GM12892 (cell line): Measurements from ENCODE around the gene VSTM1.
"Not testable (repeated sequence)": the region's sequence is repeated elsewhere in the genome, so short reads cannot be mapped to it uniquely, and the experiment has no call there.

Source experiments
- POLR2A ChIP-seq: IDR thresholded peaks from 2 replicates; pipeline ENCODE4 v1.6.1; 2011; ENCODE audit warnings: low read depth, low read length, control low read depth
- POLR2AphosphoS5 ChIP-seq: IDR thresholded peaks from 2 replicates; pipeline ENCODE4 v1.6.1; 2011; ENCODE audit warnings: low read depth, low read length, control low read depth

GRCh38 chr19:54095859-54096616, 32.3 kb upstream of the VSTM1 start:
- not testable (repeated sequence) for TF ChIP-seq POLR2A, POLR2AphosphoS5
